Suppressor macrophage treated with lipopolysaccharide for 4 hours (primary cell): ENCODE data around the gene COMT.

Source experiments
- DNase-seq: peaks from one replicate; pipeline ENCODE4 v3.0.0-alpha.2; 2020

COMT gene

DNA sequence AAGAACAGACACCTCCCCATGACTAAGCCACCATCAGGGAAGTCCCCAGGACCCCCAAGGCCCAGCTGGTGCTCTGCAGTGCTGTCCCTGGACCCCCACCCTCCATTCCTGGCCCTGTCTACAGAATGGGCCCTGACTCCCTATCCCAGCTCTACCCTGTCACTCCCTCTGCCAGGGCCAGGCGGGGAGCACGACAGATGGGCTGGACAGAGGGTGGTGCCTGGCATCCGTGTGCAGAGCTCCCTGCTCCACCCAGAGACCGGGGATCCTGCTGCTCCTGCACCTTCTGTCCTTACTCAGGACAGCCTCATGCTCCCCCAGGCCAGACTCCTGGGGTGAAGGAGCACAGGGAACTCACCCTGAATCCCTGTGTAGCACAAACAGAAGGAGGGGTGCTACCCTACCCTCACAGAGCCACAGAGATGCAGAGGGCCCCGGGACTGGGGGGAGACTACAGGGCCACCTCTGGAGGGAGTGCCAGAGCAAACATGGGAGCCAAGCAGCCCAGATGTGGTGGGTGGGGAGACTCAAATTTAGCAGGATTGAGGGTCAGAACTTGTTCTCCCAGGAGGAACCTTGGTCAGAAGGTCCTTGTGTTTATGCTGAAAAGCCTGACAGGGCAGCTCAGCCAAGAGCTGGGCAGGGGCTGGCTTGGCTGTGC, 73.1 kb downstream of the COMT start:
- no peak for DNase-seq

DNA sequence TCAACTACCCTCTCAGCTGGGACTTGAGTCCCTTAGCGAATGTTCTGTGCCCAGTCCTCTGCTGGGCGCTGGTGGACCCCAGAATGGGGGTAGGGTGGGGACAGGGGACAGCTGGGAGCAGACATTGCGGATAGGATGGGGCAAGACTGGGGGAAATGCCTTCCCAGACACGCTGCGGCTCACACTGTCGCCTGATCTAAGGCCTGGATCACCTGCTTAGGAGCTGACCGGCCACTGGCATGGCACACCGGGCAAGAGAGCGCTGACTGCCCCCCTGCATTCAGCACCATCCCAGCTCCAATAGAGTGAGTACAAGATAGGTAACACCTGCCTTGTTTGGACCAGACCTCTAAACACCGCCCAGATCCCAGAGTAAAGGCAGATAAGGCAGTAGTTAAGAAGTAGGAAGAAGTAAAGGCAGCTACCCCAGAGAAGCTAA, 73.6 kb downstream of the COMT start:
- DNase-seq, result no peak

DNA sequence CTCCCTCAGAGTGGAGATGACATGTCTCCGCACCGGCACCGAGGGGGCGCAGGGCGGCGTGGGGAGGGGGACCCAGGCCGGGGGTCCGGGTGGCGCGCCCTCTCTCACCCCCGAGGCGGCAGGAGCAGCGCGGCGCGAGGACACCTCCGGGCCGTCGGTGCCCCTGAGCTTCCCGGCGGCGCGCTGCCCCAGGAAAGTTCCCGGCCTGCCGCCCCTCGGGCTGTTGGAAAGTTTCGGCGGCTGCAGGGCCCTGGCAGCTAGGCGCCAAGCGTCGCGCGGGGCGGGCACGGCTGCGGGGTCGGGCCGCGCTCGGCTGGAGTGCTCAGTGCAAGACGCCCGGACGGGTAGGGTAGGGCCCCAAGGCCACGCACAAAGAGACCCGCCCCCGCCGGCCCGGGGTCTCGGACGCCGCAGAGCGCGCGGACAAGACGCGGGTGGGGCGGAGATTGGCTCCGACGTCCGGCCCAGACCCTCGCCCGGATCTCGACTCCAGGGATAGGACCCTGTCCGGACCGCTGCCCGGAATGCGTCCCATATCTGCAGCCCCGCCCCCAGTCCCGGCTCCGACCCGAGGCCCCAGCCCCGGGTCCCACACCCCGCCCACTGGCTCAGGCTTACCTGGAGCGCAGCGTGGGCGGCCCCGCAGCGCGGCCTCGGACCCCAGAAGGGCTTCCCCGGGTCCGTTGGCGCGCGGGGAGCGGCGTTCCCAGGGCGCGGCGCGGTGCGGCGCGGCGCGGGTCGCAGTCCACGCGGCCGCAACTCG, 74.6 kb downstream of the COMT start:
- no peak for DNase-seq

DNA sequence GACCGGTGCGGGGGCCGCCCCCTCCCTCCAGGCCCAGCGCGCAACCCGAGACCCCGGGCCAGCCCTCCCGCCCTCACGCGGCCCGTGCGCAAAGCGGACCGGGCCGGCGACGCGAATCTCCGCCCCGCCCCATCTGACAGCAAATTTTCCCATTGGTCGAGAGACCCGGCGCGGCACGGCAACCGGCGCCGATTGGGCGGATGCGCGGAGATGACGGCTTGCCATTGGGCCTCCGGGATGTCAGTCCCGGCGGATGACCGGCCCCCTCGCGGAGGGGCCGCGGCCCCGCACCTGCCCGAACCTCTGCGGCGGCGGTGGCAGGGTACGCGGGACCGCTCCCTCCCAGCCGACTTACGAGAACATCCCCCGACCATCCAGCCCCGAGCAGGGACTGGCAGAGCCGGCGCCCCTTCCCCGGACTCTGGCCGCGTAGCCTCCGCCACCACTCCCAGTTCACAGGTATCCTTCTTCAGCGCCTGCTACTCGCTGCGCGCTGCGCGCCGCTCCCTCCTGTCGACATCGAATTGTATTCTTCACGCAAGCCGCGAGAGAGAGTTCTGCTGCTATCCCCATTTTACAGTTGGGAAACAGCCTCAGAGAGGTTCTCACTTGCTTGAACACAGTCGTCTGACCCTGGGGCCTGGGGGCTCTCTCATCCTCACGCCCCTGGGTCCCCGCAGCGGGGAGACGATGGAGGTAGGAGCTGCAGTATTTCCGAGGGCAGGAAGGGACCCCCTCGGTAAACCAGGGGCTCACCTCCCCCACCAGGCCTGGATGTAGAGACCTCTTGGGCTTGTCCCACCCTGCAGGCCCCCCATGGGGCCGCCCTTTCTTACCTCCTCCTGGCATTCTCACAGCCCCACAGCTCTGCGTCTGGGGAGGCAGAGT, 75.4 kb downstream of the COMT start, which contains the start of gene ARVCF:
ARVCF (minus strand) TSS at position 90 of the 888 bp plus-strand sequence. CDS start 26,029 bp downstream, outside the sequence.
- DNase-seq, result peak; percentile 94

DNA sequence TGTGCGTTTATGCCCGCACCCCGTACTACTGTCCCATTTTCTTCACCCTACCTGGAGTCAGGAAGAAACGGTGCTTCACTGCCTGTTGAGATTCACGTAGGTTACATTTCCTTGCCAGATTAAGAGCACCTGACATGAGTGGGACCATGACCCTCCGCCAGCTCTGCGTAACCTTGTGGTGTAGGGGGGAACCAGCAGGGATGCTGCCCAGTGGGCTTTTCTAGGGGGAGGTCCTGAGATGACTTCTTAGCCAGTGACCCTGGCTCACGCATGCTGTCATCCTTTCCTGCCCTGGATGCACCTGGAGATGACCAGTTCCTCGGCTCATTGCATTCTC, 76.0 kb downstream of the COMT start:
- DNase-seq, result no peak

DNA sequence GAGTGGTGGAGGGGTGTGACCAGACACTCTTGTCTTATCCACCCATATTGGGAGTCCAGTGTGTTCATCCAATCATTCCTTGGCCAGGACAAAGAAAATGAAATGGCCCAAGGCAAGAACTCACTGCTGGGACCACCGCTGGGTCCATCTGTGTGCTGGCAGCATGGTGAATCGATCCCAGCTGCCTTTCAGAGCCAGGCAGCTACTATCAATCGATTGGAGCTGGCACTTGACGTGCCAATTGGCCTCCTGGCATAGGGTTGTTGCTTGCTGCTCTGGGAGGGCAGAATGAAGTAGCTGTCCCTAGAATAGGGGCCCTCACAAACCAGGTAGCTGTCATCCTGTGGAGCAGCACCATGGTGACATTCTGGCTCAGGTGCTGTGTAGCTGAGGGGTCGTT, 76.4 kb downstream of the COMT start:
- DNase-seq, result no peak
